ENCODE measurements around the gene OR2AT4. TPM values are rescaled to one million over a fixed set of nuclear protein-coding genes. Genes with fewer than 3 reads are reported as not detected.

The OR2AT4 gene
- not detected for polyA plus RNA-seq (2013, experiment 1 of 4)
- polyA plus RNA-seq (2013, experiment 2 of 4) = 0.02 TPM
- polyA plus RNA-seq (2013, experiment 3 of 4) = not detected
- not detected for polyA plus RNA-seq (2013, experiment 4 of 4)

DNA sequence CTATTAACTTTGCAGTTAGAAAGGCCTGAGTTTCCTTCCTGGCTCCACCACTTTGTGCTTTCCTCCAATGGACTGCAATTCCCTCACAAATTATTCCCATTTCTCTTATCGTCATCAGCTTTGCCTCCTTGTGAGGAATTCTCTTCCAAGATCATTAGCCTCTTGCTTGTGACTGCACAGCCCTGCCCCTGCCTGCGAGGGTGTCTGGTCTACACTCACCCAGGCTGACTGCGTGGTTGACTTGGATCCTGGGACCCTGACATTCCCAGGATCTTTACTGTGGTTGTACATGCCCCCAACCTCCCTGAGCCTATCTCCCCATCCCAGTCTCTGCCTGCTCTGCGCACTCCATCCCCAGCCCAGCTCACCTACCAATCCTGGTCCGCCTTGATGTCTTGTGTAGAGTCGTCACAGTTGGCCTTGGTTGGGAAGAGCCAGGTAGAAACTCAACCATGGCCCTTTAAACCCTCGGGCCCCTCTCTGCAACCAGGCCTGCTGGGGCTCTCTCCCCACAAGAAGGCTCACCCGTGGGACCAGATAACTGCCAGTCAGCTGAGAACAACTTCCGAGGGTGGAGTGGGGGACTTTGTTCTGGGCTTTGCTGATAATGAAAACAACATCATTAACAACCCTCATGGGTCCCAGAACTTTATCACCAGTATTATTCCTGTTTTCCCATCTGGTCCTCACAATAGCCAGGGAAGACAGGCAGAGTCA is at the start of gene OR2AT4:
Gene OR2AT4 (minus strand): TSS at position 421 of the 717 bp plus-strand sequence.
- Histone ChIP-seq H3K27ac (ENCODE audit: insufficient read depth, low read depth, low read length, poor library complexity, severe bottlenecking) (no peak within 1 kb of the TSS), H3K9me3 (ENCODE audit: control insufficient read depth, low read length) (peaks cover 3% of the 10 kb centered on the region), H3K4me1 (ENCODE audit: control insufficient read depth, insufficient read depth, low read length) (no peaks in the 10 kb centered on the region), H3K27me3 (ENCODE audit: control insufficient read depth, insufficient read depth, low read length, poor library complexity, severe bottlenecking) (no peaks in the 10 kb centered on the region), H3K4me3 (ENCODE audit: insufficient read depth, low read depth, low read length) (no peak within 1 kb of the TSS), H3K36me3 (ENCODE audit: control insufficient read depth, insufficient read depth, low read length) (no peaks in the 10 kb centered on the region)
- 89 to 92% methylated on average over 9 of the region's 9 CpGs for WGBS, 2 experiments

DNA sequence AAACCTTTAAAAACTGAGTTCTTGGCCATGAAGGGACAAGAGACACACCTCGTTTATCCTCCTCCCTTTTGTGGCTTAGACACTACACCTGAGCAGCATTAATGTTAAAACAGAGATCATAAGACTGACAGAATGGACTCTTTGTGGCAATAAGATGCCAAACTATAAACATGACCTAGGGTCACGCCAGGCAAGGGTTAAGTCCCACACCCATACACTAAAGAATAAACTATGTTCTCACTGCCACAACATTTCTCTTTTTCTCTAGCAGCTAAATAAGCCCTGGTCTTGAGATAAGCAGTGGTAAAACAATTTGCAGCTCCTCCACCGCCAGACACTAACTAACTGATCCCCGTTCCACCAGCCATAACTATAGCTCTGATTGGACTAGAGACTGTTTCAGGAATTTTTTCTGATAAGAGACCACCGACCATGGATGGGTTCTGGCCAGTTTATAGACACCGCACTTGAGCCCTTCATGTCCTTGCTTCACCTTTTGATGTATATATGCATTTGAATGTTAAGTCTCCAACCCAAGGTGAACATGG is 49.4 kb upstream of the OR2AT4 start:
- H3K4me1 ChIP-seq (ENCODE audit: control insufficient read depth, insufficient read depth, low read length) = no peaks in the 10 kb centered on the region
- no peaks in the 10 kb centered on the region for H3K27me3 ChIP-seq (ENCODE audit: control insufficient read depth, insufficient read depth, low read length, poor library complexity, severe bottlenecking)
- H3K27ac ChIP-seq (ENCODE audit: insufficient read depth, low read depth, low read length, poor library complexity, severe bottlenecking) = no peak overlapping the region
- H3K36me3 ChIP-seq (ENCODE audit: control insufficient read depth, insufficient read depth, low read length) = no peaks in the 10 kb centered on the region
- WGBS, 2 experiments = 75 to 77% methylated on average over 6 of the region's 6 CpGs
- no peaks in the 10 kb centered on the region for H3K9me3 ChIP-seq (ENCODE audit: control insufficient read depth, low read length)
- no peak overlapping the region for H3K4me3 ChIP-seq (ENCODE audit: insufficient read depth, low read depth, low read length)

DNA sequence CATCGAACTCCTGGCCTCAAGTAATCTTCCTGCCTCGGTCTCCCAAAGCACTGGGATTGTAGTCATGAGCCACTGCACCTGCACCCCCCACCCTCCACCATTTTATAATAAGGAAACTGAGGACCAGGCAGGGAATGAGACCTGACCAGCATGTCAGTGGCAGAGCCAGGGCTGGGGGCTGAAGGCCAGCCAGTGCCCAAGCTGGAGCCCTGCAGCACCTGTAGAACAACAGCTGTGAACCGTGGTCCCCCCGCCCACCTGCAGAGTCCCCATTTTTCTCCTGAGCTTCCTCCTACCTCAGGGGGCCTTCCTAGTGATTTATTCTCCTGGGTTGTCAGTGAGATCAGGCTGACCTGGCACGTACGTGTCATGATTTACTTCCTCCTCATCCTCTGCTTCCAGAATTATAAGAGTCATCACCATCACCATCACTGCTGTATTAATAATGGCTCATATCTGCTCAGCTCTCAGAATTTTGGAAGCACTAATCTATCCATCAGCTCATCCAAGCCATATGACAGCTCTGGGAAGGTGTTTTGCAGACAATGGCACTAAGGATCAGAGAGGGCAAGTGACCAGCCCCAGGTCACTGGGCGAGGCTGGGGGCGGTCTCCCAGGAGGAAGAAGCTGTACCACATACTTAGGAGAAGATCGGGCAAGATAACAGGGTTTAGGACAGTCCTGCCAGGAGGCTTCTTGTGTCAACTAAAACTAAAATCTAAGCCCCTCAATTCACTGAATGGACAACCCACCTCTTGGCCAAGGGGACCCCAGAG is 48.7 kb upstream of the OR2AT4 start:
- no peaks in the 10 kb centered on the region for H3K4me1 ChIP-seq (ENCODE audit: control insufficient read depth, insufficient read depth, low read length)
- H3K27me3 ChIP-seq (ENCODE audit: control insufficient read depth, insufficient read depth, low read length, poor library complexity, severe bottlenecking) = no peaks in the 10 kb centered on the region
- H3K4me3 ChIP-seq (ENCODE audit: insufficient read depth, low read depth, low read length) = no peak overlapping the region
- WGBS, 2 experiments = 74 to 80% methylated on average over 9 of the region's 9 CpGs
- no peaks in the 10 kb centered on the region for H3K9me3 ChIP-seq (ENCODE audit: control insufficient read depth, low read length)
- H3K27ac ChIP-seq (ENCODE audit: insufficient read depth, low read depth, low read length, poor library complexity, severe bottlenecking) = no peak overlapping the region
- H3K36me3 ChIP-seq (ENCODE audit: control insufficient read depth, insufficient read depth, low read length) = no peaks in the 10 kb centered on the region

DNA sequence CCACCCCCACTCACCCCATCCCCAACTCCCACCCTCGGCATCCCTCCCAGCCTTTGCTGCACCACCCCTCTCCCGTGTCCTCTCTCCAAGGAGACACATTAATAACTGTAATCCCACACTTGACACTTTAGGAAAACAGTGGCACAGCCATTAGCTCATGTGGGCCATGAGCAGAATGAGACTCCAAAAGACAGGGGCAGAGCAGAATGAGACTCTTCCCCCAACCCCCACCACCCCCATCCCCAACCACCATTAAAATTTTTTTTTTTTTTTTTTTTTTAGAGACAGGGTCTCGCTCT is 48.0 kb upstream of the OR2AT4 start:
- 48 to 51% methylated on average over 3 of the region's 3 CpGs for WGBS, 2 experiments
- Histone ChIP-seq H3K4me3 (ENCODE audit: insufficient read depth, low read depth, low read length) (no peak overlapping the region), H3K27me3 (ENCODE audit: control insufficient read depth, insufficient read depth, low read length, poor library complexity, severe bottlenecking) (no peaks in the 10 kb centered on the region), H3K27ac (ENCODE audit: insufficient read depth, low read depth, low read length, poor library complexity, severe bottlenecking) (no peak overlapping the region), H3K4me1 (ENCODE audit: control insufficient read depth, insufficient read depth, low read length) (no peaks in the 10 kb centered on the region), H3K36me3 (ENCODE audit: control insufficient read depth, insufficient read depth, low read length) (no peaks in the 10 kb centered on the region), H3K9me3 (ENCODE audit: control insufficient read depth, low read length) (no peaks in the 10 kb centered on the region)

DNA sequence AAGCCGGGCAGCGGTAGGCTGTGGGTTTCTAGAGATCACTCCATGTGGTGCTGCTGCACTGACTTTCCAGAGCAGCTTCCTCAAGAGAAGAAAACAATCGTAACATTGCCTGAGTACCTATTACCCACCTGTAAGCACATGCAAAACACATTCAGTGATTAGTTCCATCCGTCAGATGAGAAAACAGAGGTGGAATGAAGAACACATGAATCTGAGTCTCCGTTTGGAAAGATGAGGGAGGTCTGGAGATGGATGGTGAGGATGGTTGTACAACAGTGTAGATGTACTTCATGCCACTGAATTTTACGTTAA is 46.7 kb upstream of the OR2AT4 start:
- Histone ChIP-seq H3K4me3 (ENCODE audit: insufficient read depth, low read depth, low read length) (no peak overlapping the region), H3K4me1 (ENCODE audit: control insufficient read depth, insufficient read depth, low read length) (no peaks in the 10 kb centered on the region), H3K9me3 (ENCODE audit: control insufficient read depth, low read length) (no peaks in the 10 kb centered on the region), H3K27ac (ENCODE audit: insufficient read depth, low read depth, low read length, poor library complexity, severe bottlenecking) (no peak overlapping the region), H3K36me3 (ENCODE audit: control insufficient read depth, insufficient read depth, low read length) (no peaks in the 10 kb centered on the region), H3K27me3 (ENCODE audit: control insufficient read depth, insufficient read depth, low read length, poor library complexity, severe bottlenecking) (no peaks in the 10 kb centered on the region)
- WGBS, 2 experiments = 77 to 82% methylated on average over 5 to 6 of the region's 6 CpGs

DNA sequence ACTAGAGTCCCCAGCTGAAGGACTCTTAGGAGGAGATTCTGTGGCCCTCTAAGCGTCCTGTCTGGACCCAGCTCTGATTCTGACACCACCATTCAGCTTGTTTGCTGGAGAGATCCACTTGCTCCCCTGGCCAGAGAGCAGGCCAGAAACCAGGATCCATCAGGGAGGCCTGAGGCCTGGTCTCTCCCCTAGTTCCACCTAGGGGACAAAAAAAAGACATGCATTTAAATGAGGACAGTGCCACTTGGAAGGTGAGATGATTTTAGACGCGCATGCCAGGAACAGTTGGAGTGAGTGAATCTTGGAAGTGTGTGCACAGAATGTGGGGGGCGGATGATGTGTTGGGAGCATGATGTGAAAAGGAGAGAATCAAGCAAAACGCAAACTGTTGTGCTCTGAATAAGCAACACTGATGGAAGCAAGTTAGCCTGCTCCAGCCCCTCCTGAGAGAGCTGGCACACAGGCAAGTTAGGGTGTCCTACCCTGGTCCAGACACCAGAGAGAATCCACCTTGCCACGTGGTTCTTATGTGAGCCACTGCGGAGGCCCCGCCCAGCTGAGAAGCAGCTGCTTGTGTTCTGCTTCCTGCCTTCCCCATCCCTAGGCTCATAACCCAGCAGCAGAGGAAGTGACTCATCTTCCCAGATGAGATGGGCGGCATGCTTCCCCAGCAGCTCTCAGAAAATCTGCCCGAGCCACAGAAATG is 46.2 kb upstream of the OR2AT4 start:
- no peaks in the 10 kb centered on the region for H3K27me3 ChIP-seq (ENCODE audit: control insufficient read depth, insufficient read depth, low read length, poor library complexity, severe bottlenecking)
- H3K4me3 ChIP-seq (ENCODE audit: insufficient read depth, low read depth, low read length) = no peak overlapping the region
- no peaks in the 10 kb centered on the region for H3K4me1 ChIP-seq (ENCODE audit: control insufficient read depth, insufficient read depth, low read length)
- no peaks in the 10 kb centered on the region for H3K36me3 ChIP-seq (ENCODE audit: control insufficient read depth, insufficient read depth, low read length)
- no peaks in the 10 kb centered on the region for H3K9me3 ChIP-seq (ENCODE audit: control insufficient read depth, low read length)
- 70 to 74% methylated on average over 10 of the region's 10 CpGs for WGBS, 2 experiments
- H3K27ac ChIP-seq (ENCODE audit: insufficient read depth, low read depth, low read length, poor library complexity, severe bottlenecking) = no peak overlapping the region

DNA sequence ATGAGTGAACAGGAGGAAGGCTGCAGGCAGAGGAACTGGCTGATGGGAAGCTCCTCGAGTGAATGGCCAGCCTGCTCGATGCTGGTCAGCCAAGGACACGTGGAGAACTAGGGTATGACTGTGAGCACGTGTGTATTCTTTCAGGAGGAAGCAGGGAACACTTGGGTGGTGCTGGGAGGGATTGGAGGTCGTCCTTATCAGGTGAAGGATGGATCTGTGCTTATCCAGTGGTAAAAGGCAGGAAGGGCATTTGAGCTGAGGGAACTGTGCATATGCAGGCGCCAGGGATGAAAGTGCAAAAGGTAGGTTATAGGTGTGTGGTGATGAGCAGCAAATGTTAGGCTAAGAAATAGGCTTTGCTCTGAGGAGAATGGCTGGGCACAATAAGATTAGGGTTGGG is 44.5 kb upstream of the OR2AT4 start:
- 73 to 79% methylated on average over 6 of the region's 6 CpGs for WGBS, 2 experiments
- no peaks in the 10 kb centered on the region for H3K9me3 ChIP-seq (ENCODE audit: control insufficient read depth, low read length)
- H3K27ac ChIP-seq (ENCODE audit: insufficient read depth, low read depth, low read length, poor library complexity, severe bottlenecking) = no peak overlapping the region
- no peak overlapping the region for H3K4me3 ChIP-seq (ENCODE audit: insufficient read depth, low read depth, low read length)
- H3K36me3 ChIP-seq (ENCODE audit: control insufficient read depth, insufficient read depth, low read length) = no peaks in the 10 kb centered on the region
- no peaks in the 10 kb centered on the region for H3K4me1 ChIP-seq (ENCODE audit: control insufficient read depth, insufficient read depth, low read length)
- no peaks in the 10 kb centered on the region for H3K27me3 ChIP-seq (ENCODE audit: control insufficient read depth, insufficient read depth, low read length, poor library complexity, severe bottlenecking)

DNA sequence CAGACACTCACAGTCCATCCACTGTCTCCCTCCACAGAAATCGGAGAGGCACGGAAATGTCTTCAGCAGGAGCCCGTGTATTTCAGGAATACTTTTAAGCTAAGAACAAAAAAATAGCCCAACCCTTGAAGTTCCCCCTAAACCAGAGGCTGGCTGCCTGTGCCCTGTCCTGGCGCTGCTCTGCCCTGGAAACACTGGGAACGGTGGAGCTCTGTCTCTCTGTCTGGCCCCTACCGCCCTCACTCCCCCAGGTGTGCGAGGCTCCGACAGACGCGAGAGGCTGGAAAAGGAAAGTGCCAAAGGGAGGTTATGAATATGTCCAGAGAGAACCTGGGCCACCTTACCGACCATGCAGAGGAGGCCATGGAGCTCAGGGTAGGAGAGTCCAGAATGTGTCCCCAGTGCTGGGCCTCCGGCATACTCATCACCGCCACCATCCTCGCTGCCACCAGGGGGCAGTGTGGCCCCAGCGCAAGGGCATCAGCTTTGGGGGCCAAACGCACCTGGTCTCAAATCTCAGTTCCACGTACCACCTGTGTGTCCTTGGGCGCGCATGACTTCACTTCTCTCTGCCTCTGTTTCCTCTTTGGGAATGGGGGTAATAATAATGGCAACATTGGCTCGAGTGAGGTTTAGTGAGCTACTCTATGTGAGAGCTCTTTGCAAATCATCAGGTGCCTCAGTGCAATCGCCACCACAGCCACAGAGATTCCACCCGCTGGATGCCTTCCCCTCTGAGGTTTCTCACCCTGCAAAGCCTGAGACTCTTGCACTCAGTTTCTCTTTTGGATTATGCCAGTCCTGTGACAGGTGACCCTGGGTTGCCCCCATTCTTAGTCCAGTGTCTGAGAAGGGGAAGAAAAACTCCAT is 43.8 kb upstream of the OR2AT4 start:
- H3K36me3 ChIP-seq (ENCODE audit: control insufficient read depth, insufficient read depth, low read length) = no peaks in the 10 kb centered on the region
- 49 to 51% methylated on average over 22 of the region's 22 CpGs for WGBS, 2 experiments
- H3K27me3 ChIP-seq (ENCODE audit: control insufficient read depth, insufficient read depth, low read length, poor library complexity, severe bottlenecking) = no peaks in the 10 kb centered on the region
- H3K9me3 ChIP-seq (ENCODE audit: control insufficient read depth, low read length) = no peaks in the 10 kb centered on the region
- no peak overlapping the region for H3K4me3 ChIP-seq (ENCODE audit: insufficient read depth, low read depth, low read length)
- no peaks in the 10 kb centered on the region for H3K4me1 ChIP-seq (ENCODE audit: control insufficient read depth, insufficient read depth, low read length)
- H3K27ac ChIP-seq (ENCODE audit: insufficient read depth, low read depth, low read length, poor library complexity, severe bottlenecking) = no peak overlapping the region

DNA sequence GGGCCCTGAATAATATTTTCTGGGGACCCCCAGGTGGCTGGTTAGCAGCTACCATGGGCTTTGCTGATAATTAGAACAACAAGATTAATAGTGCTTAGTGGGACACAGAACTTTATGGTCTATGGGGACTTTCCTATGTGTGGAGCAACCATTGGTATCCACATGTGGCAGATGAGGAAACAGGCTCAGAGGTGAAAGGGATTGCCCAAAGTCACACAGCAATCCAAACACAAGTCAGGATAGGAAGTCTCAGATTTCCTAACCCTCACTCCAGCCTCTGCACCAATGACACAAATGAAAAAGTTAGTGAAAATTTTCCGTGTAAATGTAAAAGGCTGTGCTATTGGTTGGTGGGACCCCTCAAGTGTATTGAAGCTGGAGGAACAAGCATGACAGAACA is 39.0 kb upstream of the OR2AT4 start:
- Histone ChIP-seq H3K4me3 (ENCODE audit: insufficient read depth, low read depth, low read length) (no peak overlapping the region), H3K27me3 (ENCODE audit: control insufficient read depth, insufficient read depth, low read length, poor library complexity, severe bottlenecking) (no peaks in the 10 kb centered on the region), H3K36me3 (ENCODE audit: control insufficient read depth, insufficient read depth, low read length) (no peaks in the 10 kb centered on the region), H3K4me1 (ENCODE audit: control insufficient read depth, insufficient read depth, low read length) (no peaks in the 10 kb centered on the region), H3K9me3 (ENCODE audit: control insufficient read depth, low read length) (no peaks in the 10 kb centered on the region), H3K27ac (ENCODE audit: insufficient read depth, low read depth, low read length, poor library complexity, severe bottlenecking) (no peak overlapping the region)
- WGBS, 2 experiments = 75 to 89% methylated on average over 1 of the region's 1 CpG

All from ectodermal cell (in vitro differentiated cells).